NCI-H128 (cell line): ENCODE data around the gene TRNP1.

Experiments
- DNase-seq: peaks from one replicate; lab custom pipeline; 2025; ENCODE audit not compliant: unreplicated experiment; lab: John Stamatoyannopoulos, UW

Gene TRNP1

GRCh38 chr1:27000817-27001460 is 7.4 kb downstream of the TRNP1 start:
- DNase-seq: no peak

DNA sequence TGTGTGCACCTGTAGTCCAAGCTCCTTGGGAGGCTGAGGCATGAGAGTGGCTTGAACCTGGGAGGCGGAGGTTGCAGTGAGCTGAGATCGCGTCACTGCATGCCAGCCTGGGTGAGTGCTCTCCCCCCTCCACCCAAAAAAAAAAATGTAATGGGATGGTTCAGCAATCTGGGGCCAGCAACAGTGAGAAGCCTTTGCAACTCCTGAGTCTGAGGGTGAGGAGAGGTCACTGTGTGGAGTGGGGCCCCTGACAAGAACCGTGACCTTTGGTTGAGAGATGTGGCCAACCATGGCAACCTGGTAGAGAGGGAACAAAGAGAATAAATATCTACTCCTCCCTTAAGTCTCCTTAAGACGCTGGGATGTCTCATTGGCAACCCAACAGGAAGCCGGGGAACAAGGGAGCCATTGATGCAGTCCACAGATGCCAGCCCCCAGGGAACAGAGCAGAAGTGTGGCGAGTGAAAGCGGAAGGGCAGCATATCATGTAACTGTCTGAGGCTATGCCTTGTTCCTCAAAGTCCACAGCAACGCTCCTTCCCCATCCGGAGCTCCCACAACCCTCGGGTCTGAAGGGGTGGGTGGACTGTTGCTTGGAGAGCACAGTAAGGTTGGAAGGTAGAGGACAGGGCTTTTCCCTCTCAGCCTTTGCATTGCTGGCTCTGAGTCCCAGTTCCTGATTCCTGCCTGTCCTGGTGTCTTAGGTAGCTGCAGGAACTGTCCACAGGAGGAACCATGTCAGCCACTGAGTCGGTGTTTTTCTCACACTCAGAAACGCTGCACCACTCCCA is 8.3 kb downstream of the TRNP1 start:
- no peak for DNase-seq

DNA sequence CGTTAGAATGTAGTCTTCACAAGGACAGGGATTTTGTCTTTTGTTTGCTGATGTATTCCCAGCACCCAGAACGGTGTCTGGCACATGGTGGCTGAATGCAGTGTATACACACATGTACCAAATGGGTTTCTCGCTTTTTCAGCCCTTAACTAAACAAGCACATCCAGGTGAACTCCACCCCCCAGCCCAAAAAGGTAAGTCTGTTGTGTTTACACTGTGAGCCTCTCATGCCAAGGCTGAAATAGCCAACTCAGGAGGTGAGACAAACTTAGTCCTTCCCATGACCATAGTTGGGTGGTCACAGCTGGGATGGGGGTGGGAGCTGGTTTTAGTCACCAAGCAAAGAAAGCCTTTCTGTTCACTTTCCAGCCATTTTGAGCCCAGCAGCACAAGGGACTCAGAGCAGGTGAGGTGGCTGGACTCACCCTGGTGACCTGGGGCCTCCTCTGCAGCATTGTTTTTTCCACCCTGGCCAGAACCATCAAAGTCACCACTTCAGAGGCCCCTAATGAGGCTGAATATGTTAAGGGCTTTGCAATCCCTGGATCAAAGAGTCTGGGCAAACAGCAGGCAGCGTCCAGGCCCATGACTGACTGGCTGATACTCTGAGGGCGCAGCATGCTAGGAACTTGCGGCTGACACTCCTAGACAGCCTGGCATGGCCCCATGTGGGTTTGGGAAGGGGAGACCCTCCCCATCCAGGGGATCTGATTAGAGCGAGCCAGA is 10.4 kb downstream of the TRNP1 start:
- DNase-seq: no peak

DNA sequence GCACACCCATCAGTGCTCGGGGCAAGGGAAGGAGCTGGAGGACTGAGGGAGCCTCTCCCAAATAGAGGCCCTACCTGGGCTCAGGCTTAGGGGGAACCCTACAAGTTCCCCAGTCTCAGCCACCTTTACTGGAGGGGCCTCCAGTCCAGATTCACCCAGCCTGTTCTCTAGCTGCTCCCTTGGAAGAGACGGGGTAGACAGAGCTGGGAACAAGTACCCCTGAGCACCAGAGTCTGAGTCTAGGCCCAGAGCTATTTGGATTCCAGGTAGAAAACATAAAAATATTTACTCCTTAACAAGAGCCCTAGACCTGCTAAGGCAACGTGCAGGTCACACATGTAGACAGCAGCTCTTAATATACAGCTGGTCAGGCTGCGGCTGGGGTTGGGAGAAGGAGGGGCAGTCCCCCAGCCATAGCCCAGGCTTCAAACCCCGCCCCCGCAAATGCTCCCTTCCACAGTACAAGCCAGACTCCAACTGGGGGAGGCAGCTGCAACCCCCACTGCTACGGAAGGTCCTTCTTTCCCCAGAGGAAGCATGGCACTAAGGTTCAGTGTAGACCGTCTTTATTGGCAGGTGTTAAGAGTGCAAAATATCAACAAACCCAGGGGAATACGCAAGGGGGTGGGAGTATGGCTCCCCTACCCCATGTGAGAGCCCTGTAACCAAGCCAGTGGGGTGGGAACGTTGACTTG is 11.1 kb downstream of the TRNP1 start:
- DNase-seq: no peak

- DNase-seq: no peak
Measured at GRCh38 chr1:27005166-27005530, 11.7 kb downstream of the TRNP1 start.

- DNase-seq: no peak
Measured at GRCh38 chr1:27005648-27006496, 12.4 kb downstream of the TRNP1 start.

- DNase-seq: no peak
Measured at GRCh38 chr1:27006683-27007082, 13.2 kb downstream of the TRNP1 start.

GRCh38 chr1:27007909-27008582 is 14.6 kb downstream of the TRNP1 start:
- no peak for DNase-seq

- DNase-seq: no peak
Measured at GRCh38 chr1:27009601-27010197, 16.2 kb downstream of the TRNP1 start.

DNA sequence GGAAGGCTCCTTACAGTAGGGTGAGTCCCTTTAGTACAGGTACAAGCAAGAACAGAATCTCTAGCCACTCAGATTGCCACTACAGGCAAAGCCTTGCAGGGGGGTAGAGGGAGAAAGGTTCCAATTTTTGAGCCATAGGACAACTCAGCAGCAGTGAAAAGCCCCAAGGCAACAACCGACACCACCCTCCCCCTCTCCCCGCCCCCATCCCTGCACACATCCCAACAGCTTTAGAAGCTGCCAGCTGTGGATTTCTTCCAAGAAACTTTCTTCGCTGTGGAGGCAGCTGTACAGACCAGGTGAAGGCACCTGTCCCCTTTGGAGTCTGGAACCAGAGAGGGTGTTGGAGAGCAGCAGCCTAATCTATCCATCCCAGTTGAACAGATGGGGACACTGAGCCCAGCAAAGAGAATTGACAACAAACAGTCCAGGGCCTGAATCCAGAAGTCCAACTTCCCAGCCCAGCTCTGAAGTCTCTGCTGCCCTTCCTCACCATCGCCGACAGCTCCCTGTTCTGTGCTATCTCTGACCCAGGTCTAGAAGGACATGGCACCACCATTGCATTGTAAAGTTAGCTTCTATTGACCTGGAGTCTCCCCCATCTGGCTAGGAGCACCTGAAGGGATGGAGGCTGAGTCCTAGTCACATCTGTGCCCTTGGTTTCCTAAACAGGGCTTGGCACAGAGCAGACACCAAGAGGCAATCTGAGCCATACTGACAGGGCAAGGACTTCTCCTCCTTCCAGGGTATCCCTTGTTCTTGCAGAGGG is 16.9 kb downstream of the TRNP1 start:
- no peak for DNase-seq

- DNase-seq: no peak
Measured at GRCh38 chr1:27011058-27011764, 17.7 kb downstream of the TRNP1 start.

GRCh38 chr1:27011976-27012563 is 18.6 kb downstream of the TRNP1 start:
- no peak for DNase-seq

DNA sequence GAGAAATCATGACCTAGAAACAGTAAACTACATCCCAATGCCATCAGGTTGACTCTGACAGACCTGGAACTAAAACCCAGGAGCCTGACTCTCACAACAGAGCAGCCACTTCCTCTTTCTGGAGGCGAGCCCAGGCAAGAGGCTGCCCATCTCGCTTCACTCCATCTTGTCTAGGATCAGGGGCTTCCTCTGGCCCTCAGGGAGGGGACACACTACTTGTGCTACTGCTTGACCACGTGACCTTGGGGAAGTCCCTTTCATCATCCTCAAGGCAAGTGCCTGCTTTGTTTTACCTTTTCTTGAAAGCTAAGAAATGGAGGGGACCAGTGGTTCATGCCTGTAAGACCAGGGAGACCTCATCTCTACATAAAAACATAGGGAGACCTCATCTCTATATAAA is 21.8 kb downstream of the TRNP1 start:
- DNase-seq: no peak

GRCh38 chr1:27016376-27016775 is 22.9 kb downstream of the TRNP1 start:
- no peak for DNase-seq

GRCh38 chr1:27017207-27017606 is 23.7 kb downstream of the TRNP1 start:
- no peak for DNase-seq

DNA sequence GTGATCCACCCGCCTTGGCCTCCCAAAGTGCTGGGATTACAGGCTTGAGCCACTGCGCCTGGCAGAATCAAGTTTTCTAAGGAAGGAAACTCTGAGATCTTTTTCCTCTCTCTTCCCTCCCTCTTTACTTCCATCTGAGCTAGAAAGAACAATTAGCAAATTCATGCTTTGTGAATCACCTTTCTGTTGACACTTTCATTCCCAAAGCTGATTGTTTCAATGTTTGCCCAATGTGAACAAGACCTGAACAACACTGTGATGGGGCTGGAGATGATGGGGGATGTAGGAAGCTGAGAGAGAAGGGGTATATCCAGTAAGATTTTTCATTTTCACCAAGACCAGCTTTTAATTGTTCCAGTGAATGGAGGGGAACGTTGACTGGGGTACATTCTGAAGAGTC is 24.8 kb downstream of the TRNP1 start:
- DNase-seq: no peak

GRCh38 chr1:27021354-27022031 is 28.0 kb downstream of the TRNP1 start:
- DNase-seq: no peak
